Erythroblast (primary cell): ENCODE measurements around the gene TFCP2.

Experiments used
- GATA1 ChIP-seq: IDR thresholded peaks from 2 replicates; pipeline ENCODE4 v1.6.1; 2011; ENCODE audit warnings: low read depth, mild to moderate bottlenecking, control low read depth, low read length, moderate library complexity
- POLR2A ChIP-seq: IDR thresholded peaks from 2 replicates; pipeline ENCODE4 v1.6.1; 2011; ENCODE audit warnings: mild to moderate bottlenecking, low read length

GRCh38 chr12:51131745-51132521, 41.0 kb downstream of the TFCP2 start:
- TF ChIP-seq POLR2A (no peak), GATA1 (no peak)
